Esophagus squamous epithelium (tissue), 5 donors: ENCODE measurements around the gene TLN1. TPM values are rescaled to one million over a fixed set of nuclear protein-coding genes. Genes with fewer than 3 reads are reported as not detected.

Experiments used
- DNase-seq: peaks from one replicate; lab custom pipeline; 2025; lab: John Stamatoyannopoulos, UW
- H3K27ac ChIP-seq, 4 donors: fragments of 200-600 bp; sonication (generic); one replicate each; pipeline ENCODE4 v1.5.1; 2016 to 2019; ENCODE audit warnings: mild to moderate bottlenecking in 1 of 4
- H3K27me3 ChIP-seq, 4 donors: fragments of 200-600 bp; sonication (generic); 1 replicate in 3 of 4; 2 replicates in 1 of 4; pipeline versions ENCODE4 v1.5.1 to v1.6.0; 2017 to 2021; ENCODE audit warnings: antibody characterized with exemption in 1 of 4
- H3K36me3 ChIP-seq, 3 donors: fragments of 200-600 bp; sonication (generic); one replicate each; pipeline ENCODE4 v1.5.1; 2016 to 2019
- H3K4me1 ChIP-seq, 3 donors: fragments of 200-600 bp; sonication (generic); one replicate each; pipeline ENCODE4 v1.5.1; 2017 to 2019
- H3K4me3 ChIP-seq, 4 donors: fragments of 200-600 bp; sonication (generic); 1 replicate in 3 of 4; 2 replicates in 1 of 4; pipeline ENCODE4 v1.5.1; 2016 to 2019; ENCODE audit warnings: mild to moderate bottlenecking in 2 of 4, moderate library complexity in 1 of 4
- H3K9me3 ChIP-seq, 3 donors: fragments of 200-600 bp; sonication (generic); one replicate each; pipeline ENCODE4 v1.5.1; 2016 to 2019
- CTCF ChIP-seq, 6 experiments: fragments of 450-650 bp in 4 of 6; fragments of 200-600 bp in 2 of 6; sonication (generic) in 2 of 6; IDR thresholded peaks; one replicate each; pipeline ENCODE4 v1.5.1; 2016 to 2019; ENCODE audit warnings: antibody characterized with exemption in 6 of 6, mild to moderate bottlenecking in 4 of 6, moderate library complexity in 4 of 6
- POLR2A ChIP-seq, 4 donors: fragments of 450-650 bp; IDR thresholded peaks; one replicate each; pipeline ENCODE4 v1.6.1; 2017; ENCODE audit warnings: antibody characterized with exemption in 4 of 4, mild to moderate bottlenecking in 4 of 4, moderate library complexity in 3 of 4
- WGBS, 2 donors: methylation state at CpG; one replicate each; pipeline ENCODE4 v1.1.5; 2018; 5-methylcytosine and 5-hydroxymethylcytosine counted together
- intact Hi-C: fragments of 100-400 bp; cut with DNase I; formaldehyde crosslinking; loops from one replicate; pipeline ENCODE4 v1.15.0; 2022
- small RNA-seq, 4 donors: library from RNA; depleted of rRNA; stranded (forward); fragments of <200 nt; gene quantifications; one replicate each; pipeline ENCODE3, GENCODE V24; 2016
- total RNA-seq, 4 donors: library from RNA; depleted of rRNA; stranded (reverse); fragments of >200 nt; gene quantifications; one replicate each; pipeline ENCODE4 v1.1.0, GENCODE V29; 2016
- donor health status: DM: yes; HTN: yes; CAD: no.

TLN1 gene
- total RNA-seq, 4 donors from 2014 or later = 94.7 to 233 (median 112) TPM

- TF ChIP-seq CTCF (IDR thresholded peaks at IDR 0.05) (no peak), POLR2A (IDR thresholded peaks at IDR 0.05) (no peak)
- Histone ChIP-seq H3K4me1 (peaks cover 5 to 46% (median 23%) of the 10 kb centered on the region in 3 donors), H3K27me3 (no peaks in the 10 kb centered on the region), H3K9me3 (no peaks in the 10 kb centered on the region), H3K36me3 (no peaks in the 10 kb centered on the region), H3K4me3 (no peak overlapping the region), H3K27ac (peak overlapping the region in 1 of 4 donors; percentile 9)
- intact Hi-C loops = no loop called here
- WGBS, 2 donors = 68 to 79% methylated on average over 7 of the region's 7 CpGs
- DNase-seq = no peak
Observed at GRCh38 chr9:35651956-35652828, 79.8 kb downstream of the TLN1 start.

DNA sequence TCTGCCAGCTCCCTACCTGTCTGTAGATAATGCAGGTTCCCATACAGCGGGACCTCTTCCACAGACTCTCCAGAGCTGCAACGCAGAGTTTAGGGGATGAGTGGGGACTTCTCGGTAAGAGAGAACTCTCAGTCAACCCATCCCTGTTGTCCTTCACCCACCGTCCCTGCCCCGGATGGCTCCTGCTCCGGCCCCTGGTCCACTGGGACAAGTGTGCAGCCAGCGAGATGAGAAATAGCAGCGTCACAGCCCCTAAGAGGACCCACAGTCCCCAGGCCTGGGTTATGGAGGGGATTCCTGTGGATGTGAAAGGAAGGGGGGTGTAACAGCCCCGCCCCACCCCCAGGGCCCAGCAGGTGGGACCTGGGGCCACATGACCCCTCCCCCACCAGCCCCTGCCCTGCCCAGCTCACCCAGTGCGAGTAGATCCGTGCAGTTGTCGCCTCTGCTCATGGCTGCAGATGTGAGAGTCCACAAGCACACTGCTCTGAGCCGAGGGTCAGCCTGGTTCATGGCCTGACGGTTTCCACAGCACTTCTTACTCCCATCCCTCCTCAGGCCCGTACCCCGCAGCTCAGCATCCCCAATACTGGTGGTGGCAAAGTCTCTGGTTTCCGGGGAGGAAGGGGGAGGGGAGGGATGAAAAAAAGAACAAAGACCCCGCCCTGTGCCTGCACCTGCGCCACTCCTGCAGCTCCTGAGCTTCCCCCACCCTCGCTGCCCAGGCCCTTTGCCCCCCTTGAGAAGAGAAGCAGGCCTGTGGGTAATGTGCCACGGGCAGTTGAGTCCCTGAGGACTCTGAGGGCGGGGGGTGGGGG, 81.4 kb downstream of the TLN1 start, which contains the start of gene SIT1:
Gene SIT1, minus strand, starts transcription at position 591 of the 818 bp plus-strand sequence. Its CDS starts 78 bp downstream, at position 513.
- DNase-seq = no peak
- peak within 1 kb of the TSS; percentile 2 to 55 (median 24) for H3K4me3 ChIP-seq
- H3K9me3 ChIP-seq = no peaks in the 10 kb centered on the region
- intact Hi-C loops = no loop called here
- H3K36me3 ChIP-seq = no peaks in the 10 kb centered on the region
- peaks cover 8 to 54% (median 23%) of the 10 kb centered on the region in 3 donors for H3K4me1 ChIP-seq
- TF ChIP-seq CTCF (IDR thresholded peaks at IDR 0.05) (no peak), POLR2A (IDR thresholded peaks at IDR 0.05) (no peak)
- no peaks in the 10 kb centered on the region for H3K27me3 ChIP-seq
- WGBS, 2 donors = 62 to 81% methylated on average over 7 to 14 of the region's 22 CpGs
- peak within 1 kb of the TSS; percentile 3 to 78 (median 48) for H3K27ac ChIP-seq

DNA sequence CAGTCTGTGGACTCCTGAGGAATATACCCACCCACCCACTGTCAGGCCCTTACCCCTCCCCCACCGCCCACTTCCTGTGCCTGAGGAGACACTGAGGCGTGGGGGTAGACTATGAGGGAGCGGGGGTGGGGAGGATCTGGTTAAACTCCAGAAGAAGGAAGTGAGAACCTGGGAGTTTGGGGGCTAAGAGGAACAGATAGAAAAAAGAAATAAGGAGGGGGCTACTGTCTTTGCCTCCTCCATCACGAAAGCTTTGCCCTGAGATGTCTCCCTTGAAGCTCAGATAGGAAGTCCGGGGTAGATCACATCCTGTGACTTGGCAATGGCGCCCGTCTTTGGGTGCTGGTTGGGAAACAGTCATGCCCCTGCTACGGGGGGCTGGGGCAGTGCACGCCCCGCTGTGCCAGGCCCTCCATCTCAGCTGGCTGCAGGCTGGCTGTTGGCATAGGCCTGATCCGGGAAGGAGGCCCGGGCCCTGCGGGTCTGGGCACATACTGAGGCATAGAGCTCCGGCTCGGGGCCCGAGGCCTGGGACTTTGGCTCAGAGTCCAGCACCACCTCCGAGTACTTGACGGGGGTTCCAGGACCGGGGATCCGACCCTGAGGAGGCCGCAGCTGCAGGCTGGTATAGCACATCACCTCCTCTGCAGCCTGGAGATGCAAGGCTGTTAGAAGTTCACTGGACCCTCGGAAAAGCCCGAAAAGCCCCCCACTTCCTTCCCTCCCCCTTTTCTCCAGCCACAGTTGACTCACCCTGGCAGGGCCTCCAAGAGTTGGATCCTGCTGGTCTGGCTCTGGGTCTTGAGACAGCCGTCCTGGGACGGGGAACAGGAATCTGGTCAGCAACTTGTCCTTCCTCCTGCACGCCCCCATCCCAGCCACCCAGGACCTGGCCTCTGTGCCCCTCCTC, 82.3 kb downstream of the TLN1 start:
- peak overlapping the region in 3 of 4 donors; percentile 11 to 55 (median 37) for H3K4me3 ChIP-seq
- intact Hi-C loops = no loop called here
- 47 to 51% methylated on average over 8 to 14 of the region's 26 CpGs for WGBS, 2 donors

More for the DNA sequence above, 82.3 kb downstream of the TLN1 start:
- DNase-seq = no peak
- Histone ChIP-seq H3K27ac (peak overlapping the region; percentile 3 to 78 (median 48)), H3K27me3 (no peaks in the 10 kb centered on the region), H3K9me3 (no peaks in the 10 kb centered on the region), H3K4me1 (peaks cover 8 to 61% (median 27%) of the 10 kb centered on the region in 3 donors), H3K36me3 (no peaks in the 10 kb centered on the region)
- no peak for TF ChIP-seq POLR2A (IDR thresholded peaks at IDR 0.05)
- TF ChIP-seq CTCF (IDR thresholded peaks at IDR 0.05) = no peak

Small RNA genes lying within 50 kb of the gene (small RNA-seq; reads per million reads assigned to genes)
- 0 to 0.07 (median 0) reads per million in 4 donors for gene MIR6853
- gene RMRP = 0 reads per million in 4 donors
- 0 reads per million in 4 donors for gene RN7SL22P

Other genes with a start within 250 kb of the TLN1 start
- 10 to 100 TPM in 1 of 4 donors, 1 to 10 TPM in 3; 5.1 to 16.0 (median 8.6) TPM for gene RUSC2, start 242.1 kb downstream of the TLN1 start, total RNA-seq
- gene TESK1, start 126.9 kb downstream of the TLN1 start, total RNA-seq = 10 to 100 TPM; 10.1 to 22.1 (median 14.4) TPM
- gene CD72, start 113.8 kb downstream of the TLN1 start, total RNA-seq = 1 to 10 TPM in 1 of 4 donors, under 1 TPM in 1, not detected in 2; 0.27 to 1.9 TPM
- gene SIT1, start 81.3 kb downstream of the TLN1 start, total RNA-seq = 1 to 10 TPM in 3 of 4 donors, under 1 TPM in 1; 0.42 to 4.2 (median 1.5) TPM
- 1,000 to 10,000 TPM in 3 of 4 donors, 100 to 1,000 TPM in 1; 759 to 4,621 (median 3,503) TPM for gene RMRP, start 74.2 kb downstream of the TLN1 start, total RNA-seq
- gene CCDC107, start 73.9 kb downstream of the TLN1 start, total RNA-seq = 10 to 100 TPM in 3 of 4 donors, 1 to 10 TPM in 1; 6.6 to 19.6 (median 14.2) TPM
- 10 to 100 TPM in 1 of 4 donors, 1 to 10 TPM in 3; 1.3 to 17.5 (median 5.1) TPM for gene ARHGEF39, start 67.0 kb downstream of the TLN1 start, total RNA-seq
- gene CA9, start 58.3 kb downstream of the TLN1 start, total RNA-seq = 1 to 10 TPM in 1 of 4 donors, not detected in 3; 2.2 TPM
- 1,000 to 10,000 TPM in 1 of 4 donors, 100 to 1,000 TPM in 2, 10 to 100 TPM in 1; 80.8 to 1,148 (median 217) TPM for gene TPM2, start 42.3 kb downstream of the TLN1 start, total RNA-seq
- gene CREB3, start 471 bp upstream of the TLN1 start, total RNA-seq = 10 to 100 TPM; 10.5 to 24.2 (median 19.2) TPM
- 10 to 100 TPM; 14.1 to 61.8 (median 42.0) TPM for gene GBA2, start 17.0 kb upstream of the TLN1 start, total RNA-seq
- 10 to 100 TPM in 3 of 4 donors, 1 to 10 TPM in 1; 8.0 to 17.5 (median 11.6) TPM for gene RGP1, start 17.1 kb upstream of the TLN1 start, total RNA-seq
- gene MSMP, start 22.1 kb upstream of the TLN1 start, total RNA-seq = not detected
- gene NPR2, start 59.4 kb upstream of the TLN1 start, total RNA-seq = 10 to 100 TPM in 1 of 4 donors, 1 to 10 TPM in 1, under 1 TPM in 2; 0.08 to 12.2 (median 1.8) TPM
- gene SPAG8, start 80.1 kb upstream of the TLN1 start, total RNA-seq = not detected
- gene HINT2, start 82.8 kb upstream of the TLN1 start, total RNA-seq = 10 to 100 TPM; 13.2 to 34.9 (median 19.5) TPM
- gene FAM221B, start 96.5 kb upstream of the TLN1 start, total RNA-seq = not detected
- 1 to 10 TPM in 2 of 4 donors, under 1 TPM in 2; 0.35 to 4.8 (median 1.4) TPM for gene TMEM8B, start 97.0 kb upstream of the TLN1 start, total RNA-seq
- gene OR13J1, start 138.2 kb upstream of the TLN1 start, total RNA-seq = not detected
- gene HRCT1, start 174.0 kb upstream of the TLN1 start, total RNA-seq = 1 to 10 TPM in 1 of 4 donors, under 1 TPM in 1, not detected in 2; 0.70 to 4.6 TPM
- gene SPAAR, start 177.3 kb upstream of the TLN1 start, total RNA-seq = 1 to 10 TPM in 1 of 4 donors, under 1 TPM in 1, not detected in 2; 0.22 to 1.1 TPM
- not detected for gene OR2S2, start 226.0 kb upstream of the TLN1 start, total RNA-seq